Transverse colon (tissue), 4 donors: Measurements from ENCODE around the gene BBS12. TPM values are rescaled to one million over a fixed set of nuclear protein-coding genes. Genes with fewer than 3 reads are reported as not detected.

Experiments
- DNase-seq: peaks from one replicate; pipeline ENCODE4 v3.0.0-alpha.2; 2019
- H3K27ac ChIP-seq, 4 donors: fragments of 200-600 bp; sonication (generic); 2 replicates each; pipeline ENCODE4 v1.5.1; 2016 to 2018; ENCODE audit warnings: inconsistent platforms in 4 of 4
- H3K27me3 ChIP-seq: fragments of 200-600 bp; sonication (generic); 2 replicates; pipeline ENCODE4 v1.5.1; 2017; ENCODE audit warnings: inconsistent platforms
- H3K36me3 ChIP-seq, 4 donors: fragments of 200-600 bp; sonication (generic); 2 replicates each; pipeline ENCODE4 v1.5.1; 2017 to 2019; ENCODE audit warnings: inconsistent platforms in 4 of 4
- H3K4me1 ChIP-seq, 4 donors: fragments of 200-600 bp; sonication (generic); 2 replicates each; pipeline ENCODE4 v1.5.1; 2017 to 2020; ENCODE audit warnings: inconsistent platforms in 4 of 4
- H3K4me3 ChIP-seq, 4 donors: fragments of 200-600 bp; sonication (generic); 1 replicate in 1 of 4; 2 replicates in 3 of 4; pipeline versions ENCODE4 v1.5.1 to v1.6.1; 2017 to 2019; ENCODE audit warnings: inconsistent platforms in 4 of 4
- H3K9me3 ChIP-seq, 2 donors: fragments of 200-600 bp; sonication (generic); 2 replicates each; pipeline ENCODE4 v1.5.1; 2017 to 2019; ENCODE audit warnings: inconsistent platforms in 2 of 2
- CTCF ChIP-seq, 5 experiments: fragments of 200-600 bp in 3 of 5; fragments of 450-650 bp in 2 of 5; sonication (generic) in 3 of 5; IDR thresholded peaks; 1 replicate in 2 of 5; 2 replicates in 3 of 5; pipeline ENCODE4 v1.5.1; 2016 to 2017; ENCODE audit warnings: antibody characterized with exemption in 5 of 5, inconsistent platforms in 3 of 5, mild to moderate bottlenecking in 2 of 5, moderate library complexity in 1 of 5
- EP300 ChIP-seq: sonication (generic); formaldehyde crosslinking; IDR thresholded peaks from one replicate; pipeline ENCODE4 v1.6.1; 2017; ENCODE audit warnings: antibody characterized with exemption, low read depth
- POLR2A ChIP-seq: fragments of 450-650 bp; IDR thresholded peaks from one replicate; pipeline ENCODE4 v1.6.1; 2016; ENCODE audit warnings: antibody characterized with exemption, mild to moderate bottlenecking, moderate library complexity
- POLR2AphosphoS5 ChIP-seq, 3 donors: sonication (generic); formaldehyde crosslinking; IDR thresholded peaks; one replicate each; pipeline ENCODE4 v1.6.1; 2016; ENCODE audit warnings: antibody characterized with exemption in 3 of 3
- WGBS, 2 donors: methylation state at CpG; one replicate each; pipeline ENCODE4 v1.1.5; 2018; ENCODE audit warnings: low coverage in 1 of 2; 5-methylcytosine and 5-hydroxymethylcytosine counted together
- in situ Hi-C, 4 donors: fragments of 200-750 bp; cut with MboI; loops; one replicate each; pipeline versions ENCODE4 v1.15.0 to v1.15.1; 2017; ENCODE audit warnings: low sequenced_read_pairs in 3 of 4, low pct_ligation_motif_present in 1 of 4, low pct_unique_long_range_greater_than_20kb in 1 of 4
- intact Hi-C: fragments of 100-400 bp; cut with DNase I; formaldehyde crosslinking; loops from one replicate; pipeline ENCODE4 v1.15.1; 2023; ENCODE audit warnings: low total_unique reads
- total RNA-seq, 4 donors: library from RNA; depleted of rRNA; stranded (reverse); fragments of >200 nt; gene quantifications; one replicate each; pipeline ENCODE4 v1.1.0, GENCODE V29; 2016

Gene BBS12
- total RNA-seq, 4 donors from 2014 or later = 0.60 to 6.0 (median 3.3) TPM

- no peak for TF ChIP-seq POLR2AphosphoS5 (IDR thresholded peaks at IDR 0.05)
- in situ Hi-C loops (no loop called here), intact Hi-C loops (no loop called here)
- Histone ChIP-seq H3K36me3 (no peaks in the 10 kb centered on the region), H3K4me3 (no peak overlapping the region), H3K27ac (no peak overlapping the region), H3K9me3 (no peaks in the 10 kb centered on the region), H3K4me1 (peaks cover 0 to 6% (median 2%) of the 10 kb centered on the region in 4 donors), H3K27me3 (no peaks in the 10 kb centered on the region)
- 65 to 84% methylated on average over 2 to 4 of the region's 4 CpGs for WGBS, 2 donors
- no peak for DNase-seq
Observed at GRCh38 chr4:122707497-122707896, 25.0 kb upstream of the BBS12 start.

- in situ Hi-C loops (no loop called here), intact Hi-C loops (no loop called here)
- no peak for TF ChIP-seq CTCF (IDR thresholded peaks at IDR 0.05)
- no peak for TF ChIP-seq POLR2AphosphoS5 (IDR thresholded peaks at IDR 0.05)
- no peak for TF ChIP-seq EP300
- no peak for TF ChIP-seq POLR2A
- no peak for DNase-seq
- Histone ChIP-seq H3K27ac (no peak overlapping the region), H3K4me1 (no peaks in the 10 kb centered on the region), H3K4me3 (no peak overlapping the region), H3K36me3 (no peaks in the 10 kb centered on the region), H3K27me3 (no peaks in the 10 kb centered on the region), H3K9me3 (no peaks in the 10 kb centered on the region)
Observed at GRCh38 chr4:122709236-122709635, 23.3 kb upstream of the BBS12 start.

GRCh38 chr4:122710434-122711308 is 21.8 kb upstream of the BBS12 start:
- WGBS, 2 donors = 70 to 83% methylated on average over 8 to 9 of the region's 9 CpGs
- in situ Hi-C loops (loop anchor here in 1 of 4 donors (10.0 kb wide), 1 partner anchor 106 kb away; no protein-coding TSS in a partner anchor), intact Hi-C loops (no loop called here)

GRCh38 chr4:122711919-122712318 is 20.6 kb upstream of the BBS12 start:
- Histone ChIP-seq H3K4me3 (no peak overlapping the region), H3K27me3 (no peaks in the 10 kb centered on the region), H3K36me3 (no peaks in the 10 kb centered on the region), H3K27ac (no peak overlapping the region), H3K4me1 (no peaks in the 10 kb centered on the region), H3K9me3 (no peaks in the 10 kb centered on the region)
- intact Hi-C loops = no loop called here
- in situ Hi-C loops = loop anchor here in 1 of 4 donors (10.0 kb wide), 1 partner anchor 107 kb away; no protein-coding TSS in a partner anchor
- DNase-seq = no peak
- TF ChIP-seq POLR2AphosphoS5 (IDR thresholded peaks at IDR 0.05) (no peak), POLR2A (no peak), EP300 (no peak), CTCF (IDR thresholded peaks at IDR 0.05) (no peak)

More at GRCh38 chr4:122710434-122711308, 21.8 kb upstream of the BBS12 start:
- Histone ChIP-seq H3K9me3 (no peaks in the 10 kb centered on the region), H3K4me3 (no peak overlapping the region), H3K27me3 (no peaks in the 10 kb centered on the region), H3K36me3 (no peaks in the 10 kb centered on the region), H3K27ac (no peak overlapping the region), H3K4me1 (no peaks in the 10 kb centered on the region)
- TF ChIP-seq EP300 = no peak
- no peak for TF ChIP-seq CTCF (IDR thresholded peaks at IDR 0.05)
- no peak for TF ChIP-seq POLR2AphosphoS5 (IDR thresholded peaks at IDR 0.05)
- no peak for TF ChIP-seq POLR2A
- no peak for DNase-seq
